Erythroblast (primary cell): Measurements from ENCODE around the gene MAPK8.

Source experiments
- GATA1 ChIP-seq: IDR thresholded peaks from 2 replicates; pipeline ENCODE4 v1.6.1; 2011; ENCODE audit warnings: low read depth, mild to moderate bottlenecking, control low read depth, low read length, moderate library complexity
- POLR2A ChIP-seq: IDR thresholded peaks from 2 replicates; pipeline ENCODE4 v1.6.1; 2011; ENCODE audit warnings: mild to moderate bottlenecking, low read length

DNA sequence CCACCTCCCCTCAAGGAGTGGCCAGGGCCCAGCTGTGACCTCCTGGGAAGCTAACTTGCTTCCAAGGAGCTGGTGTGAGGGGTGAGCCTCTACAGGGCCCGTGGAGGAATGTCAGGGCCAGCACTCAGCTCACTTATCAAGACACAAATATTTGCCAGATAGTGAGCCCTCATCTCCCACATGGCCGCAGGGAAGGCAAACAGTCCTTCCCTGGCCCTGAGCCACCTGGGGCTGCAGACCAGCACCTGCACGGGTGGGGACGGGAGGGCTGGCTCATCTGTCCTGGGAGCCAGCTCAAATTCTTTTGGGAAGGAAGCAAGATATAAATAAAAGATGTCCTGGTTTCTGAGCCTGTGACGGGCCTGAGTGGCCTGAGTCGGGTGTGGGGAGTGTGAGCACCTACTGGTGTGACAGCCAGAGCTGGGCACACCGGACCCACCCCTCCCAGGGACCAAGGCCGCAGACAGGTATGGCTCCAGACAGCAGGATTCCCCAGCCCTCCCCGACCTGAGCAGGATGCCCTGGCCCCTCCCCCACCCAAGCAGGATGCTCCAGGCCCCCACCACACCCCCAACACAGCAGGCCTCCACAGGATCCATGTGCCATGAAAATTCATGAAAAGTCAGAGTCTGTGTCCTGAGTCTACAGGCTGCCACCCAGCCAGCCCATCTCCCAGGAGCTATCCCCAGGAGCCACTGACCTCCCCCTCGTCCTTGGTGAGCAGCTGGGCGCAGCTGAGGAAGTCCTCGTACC lies 148.0 kb downstream of the MAPK8 start:
- TF ChIP-seq POLR2A: no peak
- TF ChIP-seq GATA1: no peak
